Measurements from ENCODE around the gene DPYD. TPM values are rescaled to one million over a fixed set of nuclear protein-coding genes. Genes with fewer than 3 reads are reported as not detected.

The DPYD gene
- total and polyA plus RNA-seq, 2 donors from 2014 or later, result 4.9 to 41.6 TPM

DNA sequence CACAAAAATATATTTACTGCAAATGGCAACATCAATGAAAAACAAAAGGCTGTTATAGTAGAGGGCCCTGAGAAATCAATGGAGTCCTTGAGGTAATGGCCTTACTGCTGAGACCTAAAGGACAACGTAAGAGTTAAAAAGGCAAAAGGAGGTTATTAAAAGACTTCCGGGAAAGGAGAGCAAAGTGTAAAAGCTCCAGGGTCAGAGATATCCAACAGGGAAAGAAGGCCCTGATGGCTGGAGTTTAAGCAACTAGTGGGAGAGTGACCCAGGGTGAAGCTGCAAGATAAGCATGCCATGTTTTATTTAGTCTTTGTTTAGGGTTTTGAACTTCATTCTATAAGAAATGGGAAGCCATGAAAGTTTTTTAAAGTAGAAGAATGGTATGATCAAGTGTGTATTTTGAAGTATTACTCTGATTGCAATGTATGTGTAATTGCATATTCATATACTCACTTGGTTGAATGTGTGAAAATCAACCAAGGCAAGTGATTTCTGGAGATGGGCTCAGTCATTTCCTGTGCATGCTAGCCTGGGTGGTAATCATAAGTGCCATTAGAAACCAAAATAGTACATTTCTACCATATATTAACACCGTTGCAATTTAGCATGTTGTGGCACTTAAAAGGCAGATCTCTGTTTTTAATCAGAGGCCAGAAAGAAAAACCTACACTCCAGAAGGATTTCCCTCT lies 5.3 kb upstream of the DPYD start:
- TF ChIP-seq, protein P1, sequence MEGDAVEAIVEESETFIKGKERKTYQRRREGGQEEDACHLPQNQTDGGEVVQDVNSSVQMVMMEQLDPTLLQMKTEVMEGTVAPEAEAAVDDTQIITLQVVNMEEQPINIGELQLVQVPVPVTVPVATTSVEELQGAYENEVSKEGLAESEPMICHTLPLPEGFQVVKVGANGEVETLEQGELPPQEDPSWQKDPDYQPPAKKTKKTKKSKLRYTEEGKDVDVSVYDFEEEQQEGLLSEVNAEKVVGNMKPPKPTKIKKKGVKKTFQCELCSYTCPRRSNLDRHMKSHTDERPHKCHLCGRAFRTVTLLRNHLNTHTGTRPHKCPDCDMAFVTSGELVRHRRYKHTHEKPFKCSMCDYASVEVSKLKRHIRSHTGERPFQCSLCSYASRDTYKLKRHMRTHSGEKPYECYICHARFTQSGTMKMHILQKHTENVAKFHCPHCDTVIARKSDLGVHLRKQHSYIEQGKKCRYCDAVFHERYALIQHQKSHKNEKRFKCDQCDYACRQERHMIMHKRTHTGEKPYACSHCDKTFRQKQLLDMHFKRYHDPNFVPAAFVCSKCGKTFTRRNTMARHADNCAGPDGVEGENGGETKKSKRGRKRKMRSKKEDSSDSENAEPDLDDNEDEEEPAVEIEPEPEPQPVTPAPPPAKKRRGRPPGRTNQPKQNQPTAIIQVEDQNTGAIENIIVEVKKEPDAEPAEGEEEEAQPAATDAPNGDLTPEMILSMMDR (IDR thresholded peaks at IDR 0.05; ENCODE audit: borderline replicate concordance, extremely low read depth, insufficient read depth), result no peak
- intact Hi-C loops (cut with DNase I), result no loop called here

GRCh38 chr1:97925151-97925550 lies 4.3 kb upstream of the DPYD start:
- Histone ChIP-seq H3K36me3 (ENCODE audit: control insufficient read depth in 2 of 3, insufficient read depth in 3 of 3, low read length in 3 of 3) (no peaks in the 10 kb centered on the region), H3K4me1 (ENCODE audit: control insufficient read depth in 2 of 3, insufficient read depth in 2 of 3, low read depth in 1 of 3, low read length in 3 of 3) (no peaks in the 10 kb centered on the region), H3K27ac (ENCODE audit: low read depth in 2 of 2, low read length in 2 of 2) (no peak overlapping the region), H3K9me3 (ENCODE audit: control insufficient read depth in 2 of 3, insufficient read depth in 1 of 3, low read length in 3 of 3) (no peaks in the 10 kb centered on the region), H3K4me3 (ENCODE audit: low read length in 3 of 3) (no peak overlapping the region), H3K9ac (ENCODE audit: low read length in 3 of 3) (no peak overlapping the region), H3K27me3 (ENCODE audit: control insufficient read depth, insufficient read depth, low read length) (no peaks in the 10 kb centered on the region)
- intact Hi-C loops (cut with DNase I), result no loop called here
- FAIRE-seq, result no peak
- TF ChIP-seq, protein P1 (IDR thresholded peaks at IDR 0.05; ENCODE audit: borderline replicate concordance, extremely low read depth, insufficient read depth), result no peak
- no peak for DNase-seq

More for the DNA sequence above, 5.3 kb upstream of the DPYD start:
- Histone ChIP-seq H3K4me3 (ENCODE audit: low read length in 3 of 3) (no peak overlapping the region), H3K9ac (ENCODE audit: low read length in 3 of 3) (no peak overlapping the region), H3K9me3 (ENCODE audit: control insufficient read depth in 2 of 3, insufficient read depth in 1 of 3, low read length in 3 of 3) (no peaks in the 10 kb centered on the region), H3K27me3 (ENCODE audit: control insufficient read depth, insufficient read depth, low read length) (no peaks in the 10 kb centered on the region), H3K4me1 (ENCODE audit: control insufficient read depth in 2 of 3, insufficient read depth in 2 of 3, low read depth in 1 of 3, low read length in 3 of 3) (no peaks in the 10 kb centered on the region), H3K27ac (ENCODE audit: low read depth in 2 of 2, low read length in 2 of 2) (no peak overlapping the region), H3K36me3 (ENCODE audit: control insufficient read depth in 2 of 3, insufficient read depth in 3 of 3, low read length in 3 of 3) (no peaks in the 10 kb centered on the region)
- DNase-seq, result no peak
- FAIRE-seq, result no peak

- intact Hi-C loops (cut with DNase I), result no loop called here
- no peak for FAIRE-seq
These were observed 3.0 kb upstream of the DPYD start for GRCh38 chr1:97923811-97924210.

More at GRCh38 chr1:97923811-97924210, 3.0 kb upstream of the DPYD start:
- no peak overlapping the region for H3K27ac ChIP-seq (ENCODE audit: low read depth in 2 of 2, low read length in 2 of 2)
- H3K4me1 ChIP-seq (ENCODE audit: control insufficient read depth in 2 of 3, insufficient read depth in 2 of 3, low read depth in 1 of 3, low read length in 3 of 3), result no peaks in the 10 kb centered on the region
- TF ChIP-seq, protein P1 (IDR thresholded peaks at IDR 0.05; ENCODE audit: borderline replicate concordance, extremely low read depth, insufficient read depth), result no peak
- H3K9me3 ChIP-seq (ENCODE audit: control insufficient read depth in 2 of 3, insufficient read depth in 1 of 3, low read length in 3 of 3), result no peaks in the 10 kb centered on the region
- H3K4me3 ChIP-seq (ENCODE audit: low read length in 3 of 3), result no peak overlapping the region
- no peak overlapping the region for H3K9ac ChIP-seq (ENCODE audit: low read length in 3 of 3)
- DNase-seq, result no peak
- H3K36me3 ChIP-seq (ENCODE audit: control insufficient read depth in 2 of 3, insufficient read depth in 3 of 3, low read length in 3 of 3), result no peaks in the 10 kb centered on the region
- no peaks in the 10 kb centered on the region for H3K27me3 ChIP-seq (ENCODE audit: control insufficient read depth, insufficient read depth, low read length)

Data from kidney (tissue), 14 donors.